GM21381 (cell line): ENCODE results near the gene DLG4.

ENCODE experiments used
- ATAC-seq: cut with Tn5 transposase; IDR thresholded peaks from one replicate; pipeline ENCODE4 v1.9.1; 2021; ENCODE audit warnings: mild to moderate bottlenecking, moderate library complexity; ENCODE audit not compliant: unreplicated experiment

The DLG4 gene

GRCh38 chr17:7219812-7220592 is at the start of gene DLG4, which contains the start of gene ACADVL:
DLG4 (minus strand) TSS chr17:7219836.
ACADVL (plus strand) TSS chr17:7219938; CDS start chr17:7219985, 47 bp downstream.
- peak; percentile 51 for ATAC-seq

- no peak for ATAC-seq
Observed at GRCh38 chr17:7266784-7267183, 47.1 kb upstream of the DLG4 start.

GRCh38 chr17:7263801-7264078 is 44.1 kb upstream of the DLG4 start:
- no peak for ATAC-seq

GRCh38 chr17:7262935-7263800 is 43.5 kb upstream of the DLG4 start:
- ATAC-seq = no peak

GRCh38 chr17:7262192-7262934 is 42.7 kb upstream of the DLG4 start, which contains the start of gene CLDN7:
CLDN7 (minus strand) TSS chr17:7262478; CDS start chr17:7262043, 435 bp downstream.
- ATAC-seq = no peak

GRCh38 chr17:7261379-7262191 is 41.9 kb upstream of the DLG4 start:
- ATAC-seq = no peak

GRCh38 chr17:7260651-7261378 is 41.2 kb upstream of the DLG4 start:
- ATAC-seq = no peak

GRCh38 chr17:7260151-7260550 is 40.5 kb upstream of the DLG4 start:
- ATAC-seq = no peak

- ATAC-seq = no peak
Observed at GRCh38 chr17:7259555-7259889, 39.9 kb upstream of the DLG4 start.

GRCh38 chr17:7258731-7259554 is 39.3 kb upstream of the DLG4 start:
- ATAC-seq = no peak

- ATAC-seq = no peak
Observed at GRCh38 chr17:7256766-7257456, 37.3 kb upstream of the DLG4 start.

GRCh38 chr17:7254511-7254910 is 34.9 kb upstream of the DLG4 start:
- no peak for ATAC-seq

- ATAC-seq = no peak
Observed at GRCh38 chr17:7253082-7253481, 33.4 kb upstream of the DLG4 start.

GRCh38 chr17:7252176-7253043 is 32.8 kb upstream of the DLG4 start, which contains the start of gene ELP5:
ELP5 (plus strand) TSS chr17:7252215; CDS start chr17:7252551, 336 bp downstream.
- ATAC-seq = peak; percentile 55

GRCh38 chr17:7251661-7252175 is 32.1 kb upstream of the DLG4 start, which contains the start of gene CTDNEP1:
CTDNEP1 (minus strand) TSS chr17:7251734; CDS start chr17:7251296, 438 bp downstream.
- ATAC-seq = peak; percentile 79

- peak; percentile 5 for ATAC-seq
Observed at GRCh38 chr17:7250695-7251627, 31.3 kb upstream of the DLG4 start.
